GM21515 (cell line): ENCODE data around the gene UBR1.
"Not testable (repeated sequence)": the region's sequence is repeated elsewhere in the genome, so short reads cannot be mapped to it uniquely, and the experiment has no call there.

Experiments
- ATAC-seq: cut with Tn5 transposase; IDR thresholded peaks from one replicate; pipeline ENCODE4 v1.9.1; 2021; ENCODE audit not compliant: unreplicated experiment

UBR1 gene

DNA sequence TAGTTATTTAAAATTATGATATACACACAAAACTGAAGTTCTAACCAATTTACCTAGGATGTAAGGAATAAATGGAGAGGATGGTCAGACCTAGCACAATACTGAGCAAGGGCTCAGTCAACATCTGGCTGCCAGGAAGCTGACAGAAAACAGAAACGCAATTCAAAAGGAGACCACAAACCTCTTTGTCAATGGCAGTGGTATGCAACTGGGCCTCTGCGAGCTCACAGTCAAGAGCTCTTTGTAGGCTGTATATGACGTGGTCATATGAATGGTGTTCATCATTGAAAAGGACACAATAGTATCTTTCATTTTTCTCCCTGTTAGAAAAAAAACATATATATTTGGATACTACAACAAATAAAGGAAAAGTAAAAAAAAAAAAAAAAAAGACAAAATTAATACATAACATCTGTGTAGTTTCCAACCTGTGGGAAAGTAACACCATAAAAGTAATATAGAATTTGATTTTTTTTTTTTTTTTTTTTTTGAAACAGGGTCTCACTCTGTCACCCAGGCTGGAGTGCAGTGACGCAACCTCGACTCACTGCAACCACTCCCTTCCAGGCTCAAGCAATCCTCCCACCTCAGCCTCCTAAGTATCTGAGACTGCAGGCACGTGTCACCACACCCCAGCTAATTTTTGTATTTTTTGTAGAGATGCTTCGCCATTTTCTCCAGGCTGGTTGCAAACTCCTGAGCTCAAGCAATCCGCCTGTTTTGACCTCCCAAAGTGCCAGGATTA lies 37.9 kb downstream of the UBR1 start:
- ATAC-seq = no peak

DNA sequence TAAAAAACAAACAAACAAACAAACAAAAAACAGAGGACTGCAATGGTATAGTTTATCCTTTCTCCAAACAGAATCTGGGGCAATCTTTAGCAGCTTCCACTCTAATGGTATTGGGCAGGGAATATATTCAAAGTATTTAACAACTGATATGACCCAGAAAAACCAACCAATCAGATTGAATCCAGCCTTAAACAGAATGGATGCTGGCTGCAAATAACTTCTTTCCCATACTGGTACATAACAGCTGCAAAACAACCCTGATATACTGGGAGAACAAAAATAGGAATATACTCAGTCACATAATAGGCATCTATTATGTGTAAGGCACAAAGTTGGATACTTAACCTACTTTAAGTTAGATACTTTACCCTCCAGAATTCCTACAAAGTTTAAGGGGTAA lies 49.1 kb downstream of the UBR1 start:
- ATAC-seq = no peak

DNA sequence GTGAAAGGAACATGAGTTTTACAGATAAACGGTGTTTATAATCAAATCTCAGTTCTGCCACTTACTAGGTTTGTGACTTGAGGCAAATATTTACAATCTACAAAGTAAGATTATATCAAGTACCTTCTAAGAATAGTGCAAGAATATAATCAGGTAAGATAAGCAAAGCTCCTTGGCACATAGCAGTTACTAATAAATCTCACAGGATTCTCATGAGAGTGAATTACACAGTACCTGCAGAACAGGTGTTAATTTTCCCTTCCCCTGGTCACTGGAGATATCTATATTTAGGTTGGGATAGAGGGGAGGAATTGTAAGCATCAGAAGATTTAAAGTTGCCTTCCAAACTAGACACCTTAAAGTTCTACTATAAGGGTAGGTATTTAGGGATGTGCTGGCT lies 53.0 kb downstream of the UBR1 start:
- ATAC-seq = no peak

DNA sequence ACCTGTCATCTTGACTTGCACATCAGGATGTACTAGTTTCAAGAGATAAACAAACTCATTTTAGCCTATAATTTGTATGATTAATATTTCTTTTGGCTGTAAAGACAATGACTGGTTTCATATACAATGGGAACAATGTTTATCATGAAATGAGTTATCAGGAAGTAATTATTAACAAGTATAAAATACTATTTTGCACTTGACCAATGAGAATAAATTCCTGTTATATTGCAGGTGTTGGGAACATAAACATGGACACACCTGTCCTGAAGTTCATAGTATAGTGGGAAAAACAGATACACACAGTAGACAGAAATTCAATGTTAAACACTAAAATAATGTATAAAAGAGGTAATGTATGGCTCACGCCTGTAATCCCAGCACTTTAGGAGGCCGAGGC lies 56.9 kb downstream of the UBR1 start:
- ATAC-seq = no peak

DNA sequence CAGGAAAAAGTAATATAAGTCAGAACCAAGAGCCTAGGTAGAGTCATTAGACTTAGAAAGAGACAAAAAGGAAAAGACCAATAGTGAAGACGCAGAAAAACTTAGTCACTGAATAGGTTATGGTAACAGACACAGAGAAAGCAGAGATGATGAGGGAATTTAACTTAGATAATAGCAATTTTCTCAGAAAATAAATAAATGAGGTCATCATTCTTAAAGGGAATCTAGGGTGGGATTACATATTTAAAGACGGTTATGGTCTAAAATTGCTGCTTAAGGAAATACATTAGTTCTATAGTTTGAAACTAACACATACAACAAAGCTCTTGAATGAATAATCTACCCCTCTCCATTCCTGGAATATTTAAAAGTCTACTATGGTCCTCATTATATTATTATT lies 59.4 kb downstream of the UBR1 start:
- ATAC-seq = no peak

DNA sequence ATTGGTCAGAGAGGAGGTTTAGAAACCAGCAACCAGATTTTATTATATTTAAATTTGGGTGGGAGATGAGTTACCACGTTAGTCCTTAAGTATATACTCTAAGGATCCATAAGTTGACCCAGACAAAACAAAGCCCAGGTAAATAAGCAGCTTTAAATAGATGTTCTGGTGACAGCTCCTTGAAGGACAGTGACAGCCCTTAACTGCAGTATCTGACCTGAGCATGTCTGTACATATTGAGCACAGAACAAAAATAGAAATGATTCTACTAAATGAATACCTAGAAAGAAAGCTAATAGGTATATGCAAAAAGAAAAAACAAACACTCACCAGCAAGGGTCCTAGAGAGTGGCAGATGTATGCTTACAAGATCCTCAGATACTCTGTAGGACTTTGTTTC lies 63.0 kb downstream of the UBR1 start:
- no peak for ATAC-seq

DNA sequence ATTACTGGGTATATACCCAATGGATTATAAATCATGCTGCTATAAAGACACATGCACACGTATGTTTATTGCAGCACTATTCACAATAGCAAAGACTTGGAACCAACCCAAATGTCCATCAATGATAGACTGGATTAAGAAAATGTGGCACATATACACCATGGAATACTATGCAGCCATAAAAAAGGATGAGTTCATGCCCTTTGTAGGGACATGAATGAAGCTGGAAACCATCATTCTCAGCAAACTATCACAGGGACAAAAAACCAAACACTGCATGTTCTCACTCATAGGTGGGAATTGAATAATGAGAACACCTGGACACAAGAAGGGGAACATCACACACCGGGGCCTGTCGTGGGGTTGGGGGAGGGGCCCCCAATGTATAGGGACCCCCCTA lies 64.8 kb downstream of the UBR1 start:
- ATAC-seq = not testable (repeated sequence)

DNA sequence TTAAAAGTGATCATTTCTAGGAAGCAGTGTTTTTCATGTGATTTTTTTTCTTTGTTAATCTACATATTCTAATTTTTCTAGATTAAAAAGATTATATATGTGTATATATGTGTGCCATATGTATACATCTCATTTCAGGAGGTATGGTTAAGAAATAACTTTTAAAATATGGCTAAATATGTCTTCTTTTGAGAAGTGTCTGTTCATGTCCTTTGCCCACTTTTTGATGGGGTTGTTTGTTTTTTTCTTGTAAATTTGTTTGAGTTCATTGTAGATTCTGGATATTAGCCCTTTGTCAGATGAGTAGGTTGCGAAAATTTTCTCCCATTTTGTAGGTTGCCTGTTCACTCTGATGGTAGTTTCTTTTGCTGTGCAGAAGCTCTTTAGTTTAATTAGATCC lies 70.6 kb downstream of the UBR1 start:
- not testable (repeated sequence) for ATAC-seq

DNA sequence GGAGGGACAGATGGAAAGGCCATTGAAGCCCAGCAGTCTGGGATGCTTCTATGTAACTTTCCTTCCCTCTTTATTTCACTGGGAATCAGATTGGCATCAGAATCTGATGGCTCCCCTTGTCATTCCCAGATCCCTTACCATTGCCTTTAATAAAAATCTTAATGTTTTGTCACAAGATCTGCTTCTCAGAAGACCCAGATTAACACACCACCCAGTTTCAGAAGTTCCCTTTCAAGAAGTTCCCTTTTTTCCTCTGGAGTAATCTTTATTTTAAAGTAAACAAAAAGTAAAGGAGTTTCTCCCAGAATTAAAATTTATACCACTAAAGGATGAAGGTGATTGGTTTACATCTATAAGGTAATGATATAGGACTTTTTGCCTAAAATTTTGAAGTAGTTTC lies 76.4 kb downstream of the UBR1 start:
- ATAC-seq = no peak

DNA sequence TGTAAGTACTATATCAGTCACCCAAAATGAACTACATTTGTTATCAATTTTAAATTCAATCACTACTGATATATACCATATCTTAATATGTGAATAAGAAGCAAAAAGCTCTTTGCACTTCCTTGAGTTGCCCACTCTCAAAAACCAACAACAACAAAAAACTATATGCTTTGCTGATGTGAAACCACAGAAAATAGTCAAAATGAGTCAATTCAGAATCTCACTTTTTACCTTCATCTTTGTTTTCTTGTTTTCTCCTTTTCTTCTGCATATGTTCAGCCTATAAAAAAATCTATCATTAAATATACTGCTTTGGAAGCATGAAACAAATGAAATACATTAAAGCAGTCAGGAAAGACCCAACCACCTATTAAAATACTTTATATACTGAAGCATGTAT lies 80.7 kb downstream of the UBR1 start:
- ATAC-seq = no peak

DNA sequence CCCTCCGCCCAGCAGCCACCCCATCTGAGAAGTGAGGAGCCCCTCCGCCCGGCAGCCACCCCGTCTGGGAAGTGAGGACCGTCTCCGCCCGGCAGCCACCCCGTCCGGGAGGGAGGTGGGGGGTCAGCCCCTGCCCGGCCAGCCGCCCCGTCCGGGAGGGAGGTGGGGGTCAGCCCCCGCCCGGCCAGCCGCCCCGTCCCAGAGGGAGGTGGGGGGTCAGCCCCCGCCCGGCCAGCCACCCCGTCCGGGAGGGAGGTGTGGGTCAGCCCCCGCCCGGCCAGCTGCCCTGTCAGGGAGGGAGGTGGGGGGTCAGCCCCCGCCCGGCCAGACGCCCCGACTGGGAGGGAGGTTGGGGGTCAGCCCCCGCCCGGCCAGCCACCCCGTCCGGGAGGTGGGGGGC lies 91.2 kb downstream of the UBR1 start:
- not testable (repeated sequence) for ATAC-seq

DNA sequence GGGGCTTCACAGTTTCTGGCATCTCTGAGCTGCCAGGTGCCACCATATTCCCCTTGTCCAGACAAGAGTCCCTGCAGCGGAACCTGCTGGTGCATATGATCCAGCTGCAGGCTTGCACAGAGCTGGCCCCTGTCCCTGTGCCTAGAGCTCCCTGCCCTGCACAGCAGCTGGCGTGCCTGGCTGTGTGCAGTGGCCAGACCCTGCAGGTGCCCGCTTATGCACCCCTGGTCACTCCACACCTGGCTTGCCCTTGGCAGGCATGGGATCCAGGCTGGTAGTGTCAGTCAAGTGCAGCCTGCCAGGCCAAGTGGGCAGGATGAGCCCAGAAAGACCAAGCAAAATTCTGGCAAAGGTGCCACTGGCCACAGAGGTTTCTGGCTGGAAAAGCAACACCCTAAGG lies 96.6 kb downstream of the UBR1 start:
- ATAC-seq = no peak

DNA sequence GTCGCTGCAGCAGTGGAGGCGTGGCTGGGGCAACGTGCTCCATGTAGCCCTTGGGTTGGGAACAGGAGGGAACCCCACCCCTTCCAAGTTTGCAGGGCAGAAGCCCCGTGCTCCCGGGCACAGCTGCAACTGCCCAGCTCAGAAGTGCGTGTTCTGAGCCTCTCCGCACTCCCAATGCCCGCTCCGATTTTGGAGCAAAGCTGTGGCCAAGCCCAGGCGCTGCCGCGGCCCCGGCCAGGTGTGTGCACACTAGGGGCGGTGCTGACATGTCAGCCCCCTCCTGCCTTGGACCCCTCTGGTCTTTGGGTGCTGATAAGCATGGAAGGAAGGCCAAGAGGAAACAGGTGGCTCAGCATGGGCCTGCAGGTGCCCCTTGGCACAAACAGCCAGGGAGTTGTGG lies 97.7 kb downstream of the UBR1 start:
- no peak for ATAC-seq

DNA sequence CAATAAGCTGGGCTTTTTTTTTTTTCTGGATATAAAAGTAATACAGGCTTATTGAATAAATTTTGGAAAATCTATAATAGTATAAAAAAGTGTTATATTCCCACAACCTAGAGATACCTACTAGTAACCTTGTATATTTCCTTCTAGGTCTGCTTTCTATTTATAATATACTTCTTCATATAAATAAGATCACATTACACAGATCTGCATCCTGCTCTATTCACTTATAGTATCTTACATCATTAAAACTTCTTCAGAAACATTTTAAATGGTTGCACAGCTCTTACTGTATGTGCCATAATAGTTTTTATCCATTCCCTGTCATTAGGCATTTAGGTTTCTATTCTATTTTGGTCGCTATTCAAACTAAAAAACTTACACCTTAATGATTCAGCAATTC lies 98.3 kb downstream of the UBR1 start:
- ATAC-seq = no peak

DNA sequence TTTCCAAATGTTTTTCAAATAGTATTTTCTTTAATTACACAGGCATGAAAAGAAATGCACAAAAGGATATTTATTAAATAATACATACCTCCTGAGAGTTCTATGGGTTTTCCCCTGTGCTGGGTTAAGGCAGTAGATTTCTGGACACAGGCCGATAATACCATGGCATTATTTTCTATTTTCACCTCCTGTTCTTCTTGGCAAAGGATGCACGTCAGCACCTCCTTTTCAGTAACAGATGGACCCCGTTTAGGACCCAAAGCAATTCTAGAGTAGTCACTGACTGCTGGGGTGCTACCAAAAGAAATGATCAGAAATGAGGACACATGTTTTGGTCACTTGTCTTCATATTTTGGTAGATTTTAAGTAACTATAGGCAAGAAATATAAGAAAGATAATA lies 98.8 kb downstream of the UBR1 start:
- no peak for ATAC-seq

DNA sequence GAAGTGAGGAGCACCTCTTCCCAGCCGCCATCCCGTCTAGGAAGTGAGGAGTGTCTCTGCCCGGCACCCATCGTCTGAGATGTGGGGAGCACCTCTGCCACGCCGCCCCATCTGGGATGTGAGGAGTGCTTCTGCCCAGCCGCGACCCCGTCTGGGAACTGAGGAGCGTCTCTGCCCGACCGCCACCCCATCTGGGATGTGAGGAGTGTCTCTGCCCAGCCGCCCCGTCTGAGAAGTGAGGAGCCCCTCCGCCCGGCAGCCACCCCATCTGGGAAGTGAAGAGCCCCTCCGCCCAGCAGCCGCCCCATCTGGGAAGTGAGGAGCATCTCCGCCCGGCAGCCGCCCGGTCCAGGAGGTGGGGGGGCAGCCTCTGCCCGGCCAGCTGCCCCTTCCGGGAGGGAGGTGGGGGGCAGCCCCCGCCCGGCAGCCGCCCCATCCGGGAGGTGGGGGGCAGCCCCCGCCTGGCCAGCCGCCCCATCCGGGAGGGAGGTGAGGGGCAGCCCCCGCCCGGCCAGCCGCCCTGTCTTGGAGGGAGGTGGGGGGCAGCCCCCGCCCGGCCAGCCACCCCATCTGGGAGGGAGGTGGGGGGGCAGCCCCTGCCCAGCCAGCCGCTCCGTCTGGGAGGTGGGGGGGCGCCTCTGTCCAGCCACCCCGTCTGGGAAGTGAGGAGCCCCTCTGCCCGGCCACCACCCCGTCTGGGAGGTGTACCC lies 100.8 kb downstream of the UBR1 start:
- ATAC-seq = not testable (repeated sequence)

DNA sequence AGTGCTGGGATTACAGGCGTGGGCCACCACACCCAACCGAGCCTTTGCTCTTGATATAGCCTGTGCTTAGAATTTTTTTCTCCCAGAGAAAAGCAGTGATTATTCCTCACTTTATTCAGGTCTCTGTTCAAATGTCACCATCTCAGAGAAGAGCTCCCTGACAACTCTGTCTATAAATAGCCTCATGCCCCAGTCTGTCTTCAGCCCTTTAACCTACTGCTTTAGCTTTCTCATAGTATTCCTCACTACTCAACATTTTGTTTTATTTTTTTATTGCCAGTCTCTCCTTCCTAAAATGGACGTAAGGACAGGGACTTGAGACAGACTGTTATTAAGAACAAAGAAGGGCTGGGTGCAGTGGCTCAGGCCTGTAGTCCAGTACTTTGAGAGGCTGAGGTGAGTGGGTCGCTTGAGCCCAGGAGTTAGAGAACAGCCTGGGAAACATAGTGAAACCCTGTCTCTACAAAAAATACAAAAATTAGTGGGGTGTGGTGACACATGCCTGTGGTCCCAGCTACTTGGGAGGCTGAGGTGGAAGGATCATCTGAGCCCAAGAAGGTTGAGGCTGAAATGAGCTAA lies 106.5 kb downstream of the UBR1 start:
- no peak for ATAC-seq

DNA sequence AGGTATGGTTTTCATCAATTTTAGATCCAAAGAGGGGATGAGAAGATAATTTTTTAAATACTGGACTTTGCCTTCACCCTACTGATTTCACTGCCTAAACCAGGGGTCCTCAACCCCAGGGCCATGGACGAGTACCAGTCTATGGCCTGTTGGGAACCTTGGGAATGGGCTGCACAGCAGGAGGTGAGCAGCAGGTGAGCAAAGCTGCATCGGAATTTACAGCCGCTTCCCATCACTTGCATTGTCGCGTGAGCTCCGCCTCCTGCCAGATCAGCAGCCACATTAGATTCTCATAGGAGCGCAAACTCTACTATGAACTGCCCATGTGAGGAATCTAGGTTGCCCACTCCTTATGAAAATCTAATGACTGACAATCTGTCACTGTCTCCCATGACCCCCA lies 109.0 kb downstream of the UBR1 start:
- no peak for ATAC-seq

DNA sequence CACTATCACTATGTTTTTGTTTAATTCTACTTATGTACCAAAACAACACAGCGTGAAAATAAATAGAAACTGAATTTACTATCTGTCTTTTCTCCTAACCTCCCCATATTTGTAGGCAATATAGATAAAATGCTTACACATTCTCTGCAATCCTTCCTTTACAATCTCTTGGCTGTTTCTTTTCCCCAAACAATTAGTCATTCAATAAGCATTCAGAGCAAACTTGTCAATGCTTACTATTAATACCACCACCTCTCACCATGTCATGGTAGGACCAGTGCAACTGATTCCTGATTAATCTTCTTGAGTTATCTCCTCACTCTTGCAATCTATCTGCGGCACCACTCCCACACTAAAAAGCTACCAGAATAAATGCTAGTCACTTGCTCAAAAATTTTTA lies 111.3 kb downstream of the UBR1 start:
- ATAC-seq = no peak

DNA sequence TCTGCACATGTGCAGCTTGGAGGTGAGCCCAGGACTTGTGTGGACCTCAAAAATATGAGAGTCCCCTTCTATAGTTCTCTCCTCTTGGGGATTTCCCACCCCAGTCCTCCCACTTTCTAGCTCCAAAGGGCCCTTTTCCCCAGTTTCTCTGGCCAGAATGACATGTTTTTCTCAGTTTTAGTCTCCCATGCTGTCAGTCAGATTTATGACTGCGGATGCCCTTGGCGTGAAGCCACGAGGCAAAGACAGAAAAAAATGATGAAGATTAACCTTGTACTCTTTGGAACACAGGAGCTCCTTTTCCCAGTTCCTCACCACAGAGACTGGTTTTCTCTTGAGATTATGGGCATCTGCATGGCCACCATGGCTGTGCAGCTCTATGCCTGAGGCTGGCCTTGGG lies 113.2 kb downstream of the UBR1 start:
- ATAC-seq = no peak

DNA sequence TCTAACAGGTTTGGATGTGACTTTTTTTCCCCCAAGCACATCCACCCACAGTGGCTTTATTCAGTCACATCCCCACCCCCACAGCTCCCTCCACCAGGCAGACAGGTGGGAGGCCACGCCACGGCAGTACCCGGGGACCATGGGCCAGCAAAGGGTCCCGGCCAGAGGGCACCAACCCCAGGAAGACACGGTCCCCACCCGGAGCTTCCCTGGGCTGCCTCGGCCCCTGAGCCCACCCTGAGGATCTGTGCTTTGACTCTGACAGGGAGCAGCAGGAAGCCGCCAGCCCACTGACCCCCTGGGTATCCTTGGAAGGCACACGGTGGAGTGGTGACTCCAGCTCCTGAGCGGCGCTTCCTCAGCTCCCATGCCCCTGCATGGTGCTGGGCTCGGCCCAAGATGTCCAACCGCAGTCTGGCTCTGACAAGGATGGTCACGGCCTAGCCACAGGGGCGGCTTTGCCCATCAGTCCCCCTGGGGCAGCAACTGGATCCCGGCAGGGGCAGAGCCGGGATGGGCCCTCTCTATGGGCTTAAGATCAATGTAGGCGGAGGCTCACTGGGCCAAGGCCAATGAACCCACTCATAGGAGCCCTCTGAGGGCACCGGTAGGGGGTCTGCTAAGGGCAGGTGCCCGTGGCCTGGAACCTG lies 119.0 kb downstream of the UBR1 start:
- no peak for ATAC-seq

DNA sequence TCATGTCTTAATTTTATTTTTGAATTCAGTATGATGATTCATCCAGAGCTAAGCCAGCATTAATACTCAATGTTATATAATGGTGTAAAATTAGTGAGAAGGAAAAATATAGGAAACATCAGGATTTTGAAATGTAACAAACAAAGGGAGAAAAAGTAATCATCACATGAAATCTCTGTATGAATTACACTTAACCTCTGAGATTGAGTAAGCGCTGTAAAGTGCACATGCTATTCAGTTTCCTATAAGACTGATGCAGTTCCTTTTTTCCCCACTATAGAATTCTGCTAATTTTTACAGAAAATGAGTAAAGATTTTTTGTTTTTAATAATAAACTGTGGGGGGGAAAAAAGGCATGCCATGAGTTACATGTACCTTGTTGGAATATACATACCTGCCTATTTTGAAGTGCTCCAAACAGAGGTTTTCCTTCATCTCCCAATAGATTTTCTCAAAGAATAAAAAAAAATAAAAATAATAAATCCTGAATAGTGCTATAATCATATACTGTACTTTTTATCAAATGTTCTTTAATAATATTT lies 121.3 kb downstream of the UBR1 start:
- ATAC-seq = no peak
